PC-3 (cell line): ENCODE data around the gene BLTP3A.

Experiments used
- CTCF ChIP-seq: fragments of 300-600 bp; sonication (generic); conservative IDR thresholded peaks from 2 replicates; pipeline ENCODE4 v1.5.1; 2017; ENCODE audit warnings: antibody characterized with exemption, low read depth, mild to moderate bottlenecking, low read length
- EZH2phosphoT487 ChIP-seq: fragments of 300-600 bp; sonication (generic); IDR thresholded peaks from 2 replicates; pipeline ENCODE4 v1.6.1; 2018; ENCODE audit warnings: mild to moderate bottlenecking, antibody characterized with exemption, low read length, borderline replicate concordance

GRCh38 chr6:34791701-34792604, at the start of gene BLTP3A:
- TF ChIP-seq EZH2phosphoT487 = no peak
- 0 out of 2 replicates have a peak, but pooled peaks have one; percentile 12 for TF ChIP-seq CTCF
